Endothelial cell (in vitro differentiated cells): ENCODE data around the gene CUL7. TPM values are rescaled to one million over a fixed set of nuclear protein-coding genes. Genes with fewer than 3 reads are reported as not detected.
"Not testable (repeated sequence)": the region's sequence is repeated elsewhere in the genome, so short reads cannot be mapped to it uniquely, and the experiment has no call there.

Experiments
- DNase-seq: peaks from one replicate; pipeline ENCODE4 v3.0.0; 2021; ENCODE audit warnings: low spot score
- H3K27ac Mint-ChIP-seq: one replicate; pipeline ENCODE4 v1.8.0; 2021; ENCODE audit warnings: mixed read lengths, inconsistent platforms; ENCODE audit not compliant: unreplicated experiment
- H3K27me3 Mint-ChIP-seq: one replicate; pipeline ENCODE4 v1.8.0; 2021; ENCODE audit warnings: mild to moderate bottlenecking, moderate library complexity, mixed read lengths, inconsistent platforms; ENCODE audit not compliant: unreplicated experiment
- H3K36me3 Mint-ChIP-seq: one replicate; pipeline ENCODE4 v1.8.0; 2021; ENCODE audit warnings: mild to moderate bottlenecking, low read depth, mixed read lengths, inconsistent platforms; ENCODE audit not compliant: unreplicated experiment
- H3K4me1 Mint-ChIP-seq: one replicate; pipeline ENCODE4 v1.8.0; 2021; ENCODE audit warnings: mild to moderate bottlenecking, mixed read lengths, inconsistent platforms; ENCODE audit not compliant: unreplicated experiment
- H3K4me3 Mint-ChIP-seq: one replicate; pipeline ENCODE4 v1.8.0; 2021; ENCODE audit warnings: mild to moderate bottlenecking, mixed read lengths, inconsistent platforms; ENCODE audit not compliant: unreplicated experiment
- H3K9me3 Mint-ChIP-seq: one replicate; pipeline ENCODE4 v1.8.0; 2021; ENCODE audit warnings: mixed read lengths, inconsistent platforms; ENCODE audit not compliant: unreplicated experiment
- total RNA-seq: library from RNA; stranded (reverse); fragmentation: NEBNext Ultra II Directional; extraction: Animal tissue kit (Norgen Biotek cat#: 25700); gene quantifications from one replicate; pipeline ENCODE4 v1.2.1, GENCODE V29; 2021; ENCODE audit not compliant: unreplicated experiment
- TF ChIP-seq, protein P1 (sequence below): fragments of 200-600 bp; sonication (generic); IDR thresholded peaks from one replicate; pipeline ENCODE4 v1.5.0; 2021; ENCODE audit warnings: antibody characterized with exemption; ENCODE audit not compliant: unreplicated experiment

Gene CUL7
- total RNA-seq, 1 donor from 2014 or later = 42.2 TPM

DNA sequence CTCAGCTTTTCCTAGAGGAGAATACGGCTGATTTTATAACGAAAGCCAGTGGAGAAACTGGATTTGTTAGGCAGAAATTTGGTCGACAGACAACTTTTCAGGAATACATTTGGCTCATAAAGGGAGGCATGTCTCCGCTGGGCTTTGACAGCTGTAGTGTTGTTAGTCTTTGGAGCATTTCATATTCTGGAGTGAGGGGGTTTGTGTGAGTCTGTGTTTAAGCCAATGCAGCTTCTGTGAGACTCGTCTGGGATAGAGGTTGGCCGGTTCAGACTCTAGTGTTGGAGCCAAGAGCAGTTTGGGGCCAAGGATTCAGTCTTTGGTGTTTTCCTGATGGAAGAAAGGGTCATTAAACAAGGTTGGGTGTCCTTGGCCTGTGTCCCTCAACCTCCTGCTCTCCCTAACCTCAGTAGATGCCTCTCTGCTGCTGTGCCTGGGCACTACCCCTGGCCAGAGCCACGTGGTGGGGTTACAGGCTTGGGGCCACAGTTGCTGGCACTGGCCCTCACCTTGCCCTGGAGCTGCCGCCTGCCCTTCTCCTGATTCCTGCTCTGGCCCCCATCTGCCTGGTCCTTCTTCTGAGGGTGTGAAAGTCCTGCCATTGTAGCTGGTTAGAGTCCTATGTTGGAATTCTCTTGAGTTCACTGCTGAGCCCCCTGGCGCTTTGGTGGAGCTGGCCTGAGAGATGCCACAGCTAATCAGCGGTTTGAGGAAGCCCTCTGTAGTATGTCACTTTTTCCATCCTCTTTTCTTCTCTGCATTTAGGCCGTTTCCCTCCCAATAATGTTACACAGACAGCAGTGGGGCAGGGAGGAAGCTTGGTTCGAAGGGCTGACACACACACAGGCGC, 29.4 kb upstream of the CUL7 start:
- Mint-ChIP-seq H3K27ac (peak overlapping the region; percentile 33), H3K36me3 (peaks cover 4% of the 10 kb centered on the region), H3K27me3 (peaks cover 6% of the 10 kb centered on the region), H3K4me3 (no peak overlapping the region), H3K4me1 (peaks cover 31% of the 10 kb centered on the region), H3K9me3 (no peaks in the 10 kb centered on the region)
- DNase-seq = no peak
- TF ChIP-seq, protein P1, sequence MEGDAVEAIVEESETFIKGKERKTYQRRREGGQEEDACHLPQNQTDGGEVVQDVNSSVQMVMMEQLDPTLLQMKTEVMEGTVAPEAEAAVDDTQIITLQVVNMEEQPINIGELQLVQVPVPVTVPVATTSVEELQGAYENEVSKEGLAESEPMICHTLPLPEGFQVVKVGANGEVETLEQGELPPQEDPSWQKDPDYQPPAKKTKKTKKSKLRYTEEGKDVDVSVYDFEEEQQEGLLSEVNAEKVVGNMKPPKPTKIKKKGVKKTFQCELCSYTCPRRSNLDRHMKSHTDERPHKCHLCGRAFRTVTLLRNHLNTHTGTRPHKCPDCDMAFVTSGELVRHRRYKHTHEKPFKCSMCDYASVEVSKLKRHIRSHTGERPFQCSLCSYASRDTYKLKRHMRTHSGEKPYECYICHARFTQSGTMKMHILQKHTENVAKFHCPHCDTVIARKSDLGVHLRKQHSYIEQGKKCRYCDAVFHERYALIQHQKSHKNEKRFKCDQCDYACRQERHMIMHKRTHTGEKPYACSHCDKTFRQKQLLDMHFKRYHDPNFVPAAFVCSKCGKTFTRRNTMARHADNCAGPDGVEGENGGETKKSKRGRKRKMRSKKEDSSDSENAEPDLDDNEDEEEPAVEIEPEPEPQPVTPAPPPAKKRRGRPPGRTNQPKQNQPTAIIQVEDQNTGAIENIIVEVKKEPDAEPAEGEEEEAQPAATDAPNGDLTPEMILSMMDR = no peak

DNA sequence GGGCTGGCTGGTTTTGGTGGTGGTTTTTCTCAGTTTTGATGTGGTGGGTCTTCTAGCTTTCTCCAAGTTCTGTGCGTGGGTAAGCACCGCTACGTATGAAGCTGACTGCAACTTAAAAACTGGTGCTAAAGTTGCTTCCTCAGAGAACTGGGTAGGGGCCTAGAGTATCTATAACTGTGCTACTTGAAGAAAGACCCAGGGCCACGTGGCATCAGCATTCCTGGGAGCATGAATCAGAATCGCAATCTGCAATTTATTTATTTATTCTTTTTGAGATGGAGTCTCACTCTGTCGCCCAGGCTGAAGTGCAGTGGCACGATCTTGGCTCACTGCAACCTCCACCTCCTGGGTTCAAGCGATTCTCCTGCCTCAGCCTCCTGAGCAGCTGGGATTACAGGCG, 28.3 kb upstream of the CUL7 start:
- H3K36me3 Mint-ChIP-seq, DNase-seq, H3K9me3 Mint-ChIP-seq, H3K4me3 Mint-ChIP-seq, H3K27me3 Mint-ChIP-seq, H3K27ac Mint-ChIP-seq: not testable (repeated sequence)
- H3K4me1 Mint-ChIP-seq = peaks cover 38% of the 10 kb centered on the region

DNA sequence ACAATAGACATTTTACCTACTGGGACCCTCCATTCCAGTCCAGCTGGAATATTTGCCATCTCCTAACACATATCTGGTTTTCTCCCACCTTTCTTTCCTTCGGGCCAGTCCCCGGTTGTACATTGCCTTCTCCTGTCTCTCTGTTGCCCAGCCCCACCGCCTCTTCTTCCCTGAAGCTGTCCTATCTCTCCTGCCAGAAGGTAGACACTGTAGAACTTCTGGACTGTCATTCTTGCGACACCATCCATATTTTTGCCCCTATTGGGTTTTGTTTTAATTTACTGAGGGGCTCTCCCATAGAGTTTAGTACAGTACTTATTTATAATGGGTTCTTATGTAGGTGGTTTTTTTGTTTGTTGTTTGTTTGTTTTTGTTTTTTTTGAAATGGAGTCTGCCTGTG, 27.4 kb upstream of the CUL7 start:
- Mint-ChIP-seq H3K27ac (no peak overlapping the region), H3K4me3 (peak overlapping the region; percentile 33)

DNA sequence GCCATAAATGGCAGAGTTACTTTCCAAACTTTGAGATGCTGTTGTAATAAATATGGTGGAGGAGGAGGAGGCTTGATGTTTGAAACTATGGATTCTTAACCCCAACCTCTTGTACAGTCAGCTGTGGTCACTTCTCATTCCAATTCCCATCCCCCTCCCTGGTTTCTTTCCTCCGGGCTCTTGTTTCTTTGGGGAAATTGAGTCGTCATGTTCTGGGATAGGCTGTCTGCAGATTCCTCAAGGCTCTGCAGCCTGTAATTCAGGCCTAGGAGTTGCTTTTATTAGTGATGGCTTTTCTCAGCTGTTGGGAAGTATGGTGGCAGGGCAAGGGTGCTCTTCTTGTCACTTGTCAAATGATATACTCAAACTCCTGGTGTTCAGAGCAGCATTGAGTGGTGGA, 25.0 kb upstream of the CUL7 start:
- Mint-ChIP-seq H3K27ac (no peak overlapping the region), H3K36me3 (peaks cover 14% of the 10 kb centered on the region), H3K4me3 (no peak overlapping the region), H3K9me3 (no peaks in the 10 kb centered on the region), H3K27me3 (peaks cover 11% of the 10 kb centered on the region), H3K4me1 (peaks cover 40% of the 10 kb centered on the region)
- DNase-seq = no peak
- TF ChIP-seq, protein P1 = no peak

More for the DNA sequence above, 27.4 kb upstream of the CUL7 start:
- TF ChIP-seq, protein P1 = no peak
- Mint-ChIP-seq H3K36me3 (peaks cover 7% of the 10 kb centered on the region), H3K9me3 (no peaks in the 10 kb centered on the region), H3K27me3 (peaks cover 7% of the 10 kb centered on the region), H3K4me1 (peaks cover 38% of the 10 kb centered on the region)
- no peak for DNase-seq

DNA sequence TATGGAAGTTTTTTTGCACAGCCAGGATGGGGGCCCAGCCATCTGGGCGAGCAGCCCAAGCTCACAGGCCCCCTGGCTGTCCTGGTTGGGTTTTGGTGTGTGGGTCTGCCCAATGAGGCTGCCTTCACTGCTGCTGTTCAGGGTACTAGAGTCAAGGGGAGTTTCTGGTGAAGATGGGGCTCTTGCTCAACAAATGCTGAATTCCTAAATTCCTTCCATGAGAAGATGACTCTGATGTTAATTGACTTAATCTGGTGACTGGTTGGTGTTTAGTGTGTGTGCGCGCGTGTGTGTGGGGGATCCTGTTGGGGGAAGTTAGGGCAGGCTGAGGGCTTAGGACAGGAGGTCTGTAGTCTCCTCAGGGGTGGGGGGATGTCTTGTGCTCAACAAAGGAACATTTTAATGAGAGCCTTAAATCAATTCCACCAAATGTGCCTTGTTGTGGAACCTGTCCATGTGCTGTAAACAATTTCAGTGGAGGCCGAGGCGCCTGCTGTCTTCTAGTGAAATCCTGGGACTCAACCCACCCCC, 24.4 kb upstream of the CUL7 start:
- peak overlapping the region; percentile 80 for H3K4me3 Mint-ChIP-seq
- peaks cover 35% of the 10 kb centered on the region for H3K4me1 Mint-ChIP-seq
- peaks cover 16% of the 10 kb centered on the region for H3K36me3 Mint-ChIP-seq
- H3K27me3 Mint-ChIP-seq = peaks cover 11% of the 10 kb centered on the region
- no peak for DNase-seq
- peak overlapping the region; percentile 43 for H3K27ac Mint-ChIP-seq
- no peaks in the 10 kb centered on the region for H3K9me3 Mint-ChIP-seq
- TF ChIP-seq, protein P1 = no peak
